ENCODE results near the gene CPXM2. TPM values are rescaled to one million over a fixed set of nuclear protein-coding genes. Genes with fewer than 3 reads are reported as not detected.

CPXM2 gene
- total RNA-seq, 1 donor: not detected

GRCh38 chr10:123882177-123882576 lies 9.4 kb downstream of the CPXM2 start:
- no peak overlapping the region for H3K4me3 ChIP-seq (ENCODE audit: low read depth, low read length)
- TF ChIP-seq CTCF (IDR thresholded peaks at IDR 0.05; ENCODE audit: insufficient read depth, low read depth, low read length): no peak
- DNase-seq (ENCODE audit: low read depth): no peak

- no peak overlapping the region for H3K4me3 ChIP-seq (ENCODE audit: low read depth, low read length)
- no peak for TF ChIP-seq CTCF (IDR thresholded peaks at IDR 0.05; ENCODE audit: insufficient read depth, low read depth, low read length)
- no peak for DNase-seq (ENCODE audit: low read depth)
Measured at GRCh38 chr10:123879606-123880257, 11.9 kb downstream of the CPXM2 start.

- TF ChIP-seq CTCF (IDR thresholded peaks at IDR 0.05; ENCODE audit: insufficient read depth, low read depth, low read length): no peak
- no peak for DNase-seq (ENCODE audit: low read depth)
Measured at GRCh38 chr10:123878666-123879303, 12.8 kb downstream of the CPXM2 start.

GRCh38 chr10:123870260-123870659 lies 21.3 kb downstream of the CPXM2 start:
- H3K4me3 ChIP-seq (ENCODE audit: low read depth, low read length): no peak overlapping the region
- no peak for TF ChIP-seq CTCF (IDR thresholded peaks at IDR 0.05; ENCODE audit: insufficient read depth, low read depth, low read length)
- DNase-seq (ENCODE audit: low read depth): no peak

More at GRCh38 chr10:123878666-123879303, 12.8 kb downstream of the CPXM2 start:
- no peak overlapping the region for H3K4me3 ChIP-seq (ENCODE audit: low read depth, low read length)

DNA sequence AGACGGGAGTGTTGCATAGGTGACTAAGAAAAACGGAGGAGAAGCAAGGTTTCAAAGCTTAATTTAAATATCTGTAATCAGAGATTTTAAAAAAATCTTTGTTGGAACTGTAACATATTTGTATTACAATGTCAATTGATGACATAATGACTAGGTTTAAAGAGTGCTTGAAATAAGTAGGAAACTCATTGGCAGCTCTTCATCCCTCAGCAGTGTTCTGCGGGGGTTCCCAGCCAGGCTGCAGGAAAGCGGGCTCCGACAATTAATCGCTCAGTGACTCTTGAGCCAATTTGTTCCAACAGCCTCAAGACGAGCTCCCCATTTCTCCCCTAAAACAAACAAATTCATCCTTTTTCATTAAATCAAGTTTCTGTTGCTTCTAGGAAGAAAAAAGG lies 22.6 kb downstream of the CPXM2 start:
- no peak overlapping the region for H3K4me3 ChIP-seq (ENCODE audit: low read depth, low read length)
- no peak for TF ChIP-seq CTCF (IDR thresholded peaks at IDR 0.05; ENCODE audit: insufficient read depth, low read depth, low read length)
- no peak for DNase-seq (ENCODE audit: low read depth)

GRCh38 chr10:123868038-123869019 lies 23.3 kb downstream of the CPXM2 start:
- no peak for DNase-seq (ENCODE audit: low read depth)
- no peak for TF ChIP-seq CTCF (IDR thresholded peaks at IDR 0.05; ENCODE audit: insufficient read depth, low read depth, low read length)
- H3K4me3 ChIP-seq (ENCODE audit: low read depth, low read length): no peak overlapping the region
